GM10266 (cell line): Measurements from ENCODE around the gene CZIB.
A peak's percentile ranks its signal among the peaks of the same experiment; 100 is the strongest.
"Not testable (repeated sequence)": the region's sequence is repeated elsewhere in the genome, so short reads cannot be mapped to it uniquely, and the experiment has no call there.

ENCODE experiments used
- DNase-seq: peaks from one replicate; pipeline ENCODE4 v3.0.0; 2012; ENCODE audit errors: extremely low spot score
- TF ChIP-seq, protein P1 (sequence below): IDR thresholded peaks from 2 replicates; pipeline ENCODE4 v1.5.1; 2012; ENCODE audit warnings: mild to moderate bottlenecking, low read depth; ENCODE audit not compliant: control insufficient read depth, insufficient read depth; ENCODE audit errors: missing control alignments

The CZIB gene

GRCh38 chr1:53187401-53187800, 33.0 kb downstream of the CZIB start:
- TF ChIP-seq, protein P1, sequence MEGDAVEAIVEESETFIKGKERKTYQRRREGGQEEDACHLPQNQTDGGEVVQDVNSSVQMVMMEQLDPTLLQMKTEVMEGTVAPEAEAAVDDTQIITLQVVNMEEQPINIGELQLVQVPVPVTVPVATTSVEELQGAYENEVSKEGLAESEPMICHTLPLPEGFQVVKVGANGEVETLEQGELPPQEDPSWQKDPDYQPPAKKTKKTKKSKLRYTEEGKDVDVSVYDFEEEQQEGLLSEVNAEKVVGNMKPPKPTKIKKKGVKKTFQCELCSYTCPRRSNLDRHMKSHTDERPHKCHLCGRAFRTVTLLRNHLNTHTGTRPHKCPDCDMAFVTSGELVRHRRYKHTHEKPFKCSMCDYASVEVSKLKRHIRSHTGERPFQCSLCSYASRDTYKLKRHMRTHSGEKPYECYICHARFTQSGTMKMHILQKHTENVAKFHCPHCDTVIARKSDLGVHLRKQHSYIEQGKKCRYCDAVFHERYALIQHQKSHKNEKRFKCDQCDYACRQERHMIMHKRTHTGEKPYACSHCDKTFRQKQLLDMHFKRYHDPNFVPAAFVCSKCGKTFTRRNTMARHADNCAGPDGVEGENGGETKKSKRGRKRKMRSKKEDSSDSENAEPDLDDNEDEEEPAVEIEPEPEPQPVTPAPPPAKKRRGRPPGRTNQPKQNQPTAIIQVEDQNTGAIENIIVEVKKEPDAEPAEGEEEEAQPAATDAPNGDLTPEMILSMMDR: no peak

GRCh38 chr1:53186533-53186932, 33.9 kb downstream of the CZIB start:
- TF ChIP-seq, protein P1: no peak

More at GRCh38 chr1:53187401-53187800, 33.0 kb downstream of the CZIB start:
- DNase-seq: no peak

GRCh38 chr1:53185955-53186297, 34.5 kb downstream of the CZIB start:
- not testable (repeated sequence) for DNase-seq

More at GRCh38 chr1:53186533-53186932, 33.9 kb downstream of the CZIB start:
- no peak for DNase-seq

DNA sequence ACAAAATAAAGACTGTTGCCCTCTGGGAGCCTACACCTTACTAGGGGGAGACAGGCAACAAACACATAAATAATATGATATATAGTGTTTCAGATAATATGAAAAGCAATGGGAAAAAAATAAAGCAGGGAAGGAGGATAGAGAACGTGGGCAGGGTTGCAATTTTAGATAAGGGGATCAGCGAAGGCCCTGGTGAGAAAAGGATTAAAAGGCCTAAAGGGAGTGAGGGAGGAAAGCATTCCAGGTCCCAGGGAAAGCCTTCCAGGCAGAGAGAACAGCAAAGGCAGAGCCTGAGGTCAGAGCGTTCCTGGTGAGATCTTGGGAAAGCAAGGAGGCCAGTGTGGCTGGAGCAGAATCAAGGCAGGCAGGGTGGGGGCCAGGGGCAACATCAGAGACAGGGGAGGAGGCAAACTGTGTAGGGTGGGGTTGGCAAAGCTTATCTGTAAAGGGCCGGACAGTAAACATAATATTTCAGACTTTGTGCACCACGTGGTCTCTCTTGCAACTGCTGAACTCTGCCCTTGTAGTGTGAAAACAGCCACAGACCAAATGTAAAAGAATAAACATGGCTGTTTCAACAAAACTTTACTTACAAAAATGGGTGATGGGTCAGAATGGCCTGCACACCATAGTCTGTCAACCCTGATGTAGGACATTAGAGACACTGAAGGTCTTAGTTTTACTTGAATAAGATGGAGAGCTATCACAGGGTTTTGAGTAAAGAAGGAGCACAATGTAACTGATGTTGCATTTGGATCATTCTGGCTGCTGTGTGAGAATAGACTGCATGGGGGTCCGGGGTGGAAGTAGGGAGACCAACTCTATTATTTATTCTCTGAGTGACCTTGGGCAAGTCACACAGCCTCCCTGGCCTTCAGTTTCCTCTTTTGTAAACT, 37.1 kb downstream of the CZIB start:
- no peak for DNase-seq
- TF ChIP-seq, protein P1: no peak

GRCh38 chr1:53182716-53183094, 37.7 kb downstream of the CZIB start:
- no peak for DNase-seq

GRCh38 chr1:53182111-53182593, 38.3 kb downstream of the CZIB start:
- peak; percentile 82 for DNase-seq
- TF ChIP-seq, protein P1: peak; percentile 88

More at GRCh38 chr1:53182716-53183094, 37.7 kb downstream of the CZIB start:
- TF ChIP-seq, protein P1: no peak

DNA sequence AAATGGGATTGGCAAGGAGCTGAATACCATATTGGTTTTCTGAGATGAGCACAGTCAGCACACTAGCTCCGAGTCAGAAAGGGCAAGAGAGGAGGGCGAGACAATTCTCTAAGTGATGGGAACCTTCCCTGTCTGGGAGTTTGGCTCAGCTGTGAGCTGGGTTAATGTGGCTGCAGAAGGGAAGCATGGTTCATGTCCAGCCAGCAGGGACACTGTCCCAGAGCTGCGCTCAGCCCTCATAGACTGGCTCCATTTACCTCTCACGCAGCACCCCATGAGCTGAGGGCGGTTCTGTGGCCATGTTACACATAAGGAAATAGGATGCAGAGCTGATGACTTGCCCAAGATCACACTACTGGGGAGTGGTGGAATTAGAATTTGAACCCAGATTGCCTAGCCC, 39.5 kb downstream of the CZIB start:
- DNase-seq: no peak
- TF ChIP-seq, protein P1: no peak
